Liver (tissue), 9 donors: ENCODE results near the gene R3HCC1L. TPM values are rescaled to one million over a fixed set of nuclear protein-coding genes. Genes with fewer than 3 reads are reported as not detected.
"Not testable (repeated sequence)": the region's sequence is repeated elsewhere in the genome, so short reads cannot be mapped to it uniquely, and the experiment has no call there.

ENCODE experiments used
- DNase-seq: peaks from one replicate; pipeline ENCODE4 v3.0.0-alpha.2; 2017; ENCODE audit warnings: low spot score
- H3K27ac ChIP-seq, 2 donors: one replicate each; pipeline ENCODE4 v1.7.0; 2013; ENCODE audit warnings: inconsistent platforms in 2 of 2, low read length in 2 of 2, control low read depth in 1 of 2, low read depth in 1 of 2, mild to moderate bottlenecking in 1 of 2
- H3K27me3 ChIP-seq, 4 donors: one replicate each; pipeline versions ENCODE4 v1.6.1 to v1.7.0; 2013; ENCODE audit warnings: low read length in 3 of 4, inconsistent platforms in 1 of 4, mild to moderate bottlenecking in 1 of 4, moderate library complexity in 1 of 4; ENCODE audit not compliant: control insufficient read depth in 4 of 4, insufficient read depth in 4 of 4
- H3K36me3 ChIP-seq, 4 donors: one replicate each; pipeline versions ENCODE4 v1.6.1 to v1.7.0; 2013; ENCODE audit warnings: low read length in 3 of 4, mild to moderate bottlenecking in 3 of 4, low read depth in 1 of 4, moderate library complexity in 1 of 4; ENCODE audit not compliant: control insufficient read depth in 4 of 4, insufficient read depth in 3 of 4
- H3K4me1 ChIP-seq, 4 donors: one replicate each; pipeline versions ENCODE4 v1.6.1 to v1.7.0; 2013; ENCODE audit warnings: low read length in 3 of 4, mild to moderate bottlenecking in 3 of 4, moderate library complexity in 1 of 4; ENCODE audit not compliant: control insufficient read depth in 4 of 4, insufficient read depth in 4 of 4
- H3K4me3 ChIP-seq, 3 donors: one replicate each; pipeline versions ENCODE4 v1.6.1 to v1.7.0; 2013; ENCODE audit warnings: low read length in 3 of 3, control low read depth in 1 of 3, low read depth in 1 of 3, mild to moderate bottlenecking in 1 of 3
- H3K9ac ChIP-seq, 2 donors: one replicate each; pipeline ENCODE4 v1.7.0; 2013; ENCODE audit warnings: low read length in 2 of 2, mild to moderate bottlenecking in 2 of 2, moderate library complexity in 2 of 2, control low read depth in 1 of 2, low read depth in 1 of 2
- H3K9me3 ChIP-seq, 4 donors: one replicate each; pipeline versions ENCODE4 v1.6.1 to v1.7.0; 2013; ENCODE audit warnings: low read length in 3 of 4; ENCODE audit not compliant: control insufficient read depth in 4 of 4
- ATF3 ChIP-seq: IDR thresholded peaks from 2 replicates; pipeline ENCODE4 v1.6.1; 2016; ENCODE audit warnings: antibody characterized with exemption
- EGR1 ChIP-seq, 2 donors: IDR thresholded peaks; 2 replicates each; pipeline ENCODE4 v1.6.1; 2016 to 2018; ENCODE audit warnings: antibody characterized with exemption in 2 of 2, low read depth in 2 of 2
- FOXA1 ChIP-seq: IDR thresholded peaks from 2 replicates; pipeline ENCODE4 v1.6.1; 2016; ENCODE audit warnings: antibody characterized with exemption
- GABPA ChIP-seq, 2 donors: IDR thresholded peaks in 1 of 2; conservative IDR thresholded peaks in 1 of 2; 2 replicates each; pipeline ENCODE4 v1.6.1; 2016; ENCODE audit warnings: antibody characterized with exemption in 2 of 2, mild to moderate bottlenecking in 1 of 2, moderate library complexity in 1 of 2
- HNF4A ChIP-seq, 2 donors: conservative IDR thresholded peaks; 2 replicates each; pipeline ENCODE4 v1.6.1; 2016; ENCODE audit warnings: antibody characterized with exemption in 2 of 2, mild to moderate bottlenecking in 2 of 2
- HNF4G ChIP-seq: IDR thresholded peaks from 2 replicates; pipeline ENCODE4 v1.6.1; 2016; ENCODE audit warnings: antibody characterized with exemption
- JUND ChIP-seq, 2 donors: IDR thresholded peaks; 2 replicates each; pipeline ENCODE4 v1.6.1; 2016; ENCODE audit warnings: antibody characterized with exemption in 2 of 2
- MAX ChIP-seq: IDR thresholded peaks from 2 replicates; pipeline ENCODE4 v1.6.1; 2016; ENCODE audit warnings: antibody characterized with exemption
- RAD21 ChIP-seq, 2 donors: IDR thresholded peaks; 2 replicates each; pipeline ENCODE4 v1.6.1; 2016; ENCODE audit warnings: antibody characterized with exemption in 2 of 2, mild to moderate bottlenecking in 2 of 2
- REST ChIP-seq: IDR thresholded peaks from 2 replicates; pipeline ENCODE4 v1.6.1; 2016; ENCODE audit warnings: antibody characterized with exemption, mild to moderate bottlenecking
- SP1 ChIP-seq: IDR thresholded peaks from 2 replicates; pipeline ENCODE4 v1.6.1; 2018; ENCODE audit warnings: antibody characterized with exemption, mild to moderate bottlenecking
- TAF1 ChIP-seq: conservative IDR thresholded peaks from 2 replicates; pipeline ENCODE4 v1.6.1; 2016; ENCODE audit warnings: antibody characterized with exemption, mild to moderate bottlenecking
- YY1 ChIP-seq: IDR thresholded peaks from 2 replicates; pipeline ENCODE4 v1.6.1; 2016; ENCODE audit warnings: antibody characterized with exemption, mild to moderate bottlenecking
- ZBTB33 ChIP-seq: IDR thresholded peaks from 2 replicates; pipeline ENCODE4 v1.6.1; 2016; ENCODE audit warnings: antibody characterized with exemption
- WGBS: extraction: QIAGEN DNeasy Blood & Tissue Kit; methylation state at CpG from one replicate; pipeline ENCODE4 v1.1.7; 2013; 5-methylcytosine and 5-hydroxymethylcytosine counted together
- polyA plus RNA-seq, 2 donors: library from polyadenylated mRNA; stranded (reverse) in 1 of 2; unstranded in 1 of 2; fragments of 200-250 nt in 1 of 2; fragments of >200 nt in 1 of 2; fragmentation: Nextera tagmentation in 1 of 2; extraction: Ambion mirVana in 1 of 2; gene quantifications; one replicate each; pipeline versions ENCODE4 v1.2.1 to v1.2.3, GENCODE V29; 2013 to 2015
- total RNA-seq, 2 donors: library from RNA; depleted of rRNA; stranded (reverse); fragments of >200 nt; gene quantifications; one replicate each; pipeline ENCODE4 v1.2.3, GENCODE V29; 2014
- donor health status: healthy.
- donor health status: healthy.
- donor health status: healthy.
- donor health status: healthy.
- donor health status: healthy.

R3HCC1L gene
- total and polyA plus RNA-seq, 4 donors, result 3.2 to 11.2 (median 7.4) TPM

GRCh38 chr10:98128802-98129201 is 5.7 kb upstream of the R3HCC1L start:
- no peak overlapping the region for H3K9ac ChIP-seq
- no peaks in the 10 kb centered on the region for H3K36me3 ChIP-seq
- H3K4me3 ChIP-seq, result no peak overlapping the region
- no peaks in the 10 kb centered on the region for H3K4me1 ChIP-seq
- DNase-seq, result no peak
- TF ChIP-seq HNF4G, result no peak
- no peak for TF ChIP-seq TAF1
- TF ChIP-seq MAX, result no peak
- no peak for TF ChIP-seq ATF3
- TF ChIP-seq ZBTB33, result no peak
- TF ChIP-seq YY1, result no peak
- no peak for TF ChIP-seq RAD21 (IDR thresholded peaks at IDR 0.05)
- no peaks in the 10 kb centered on the region for H3K9me3 ChIP-seq
- no peaks in the 10 kb centered on the region for H3K27me3 ChIP-seq
- H3K27ac ChIP-seq, result no peak overlapping the region
- WGBS, result 87% methylated on average over 6 of the region's 6 CpGs

GRCh38 chr10:98131619-98132018 is 2.8 kb upstream of the R3HCC1L start:
- H3K27me3 ChIP-seq, result no peaks in the 10 kb centered on the region
- H3K9me3 ChIP-seq, result no peaks in the 10 kb centered on the region
- TF ChIP-seq RAD21 (IDR thresholded peaks at IDR 0.05), result no peak
- peak overlapping the region in 1 of 2 donors; percentile 28 for H3K9ac ChIP-seq
- H3K4me3 ChIP-seq, result no peak overlapping the region
- WGBS, result 88% methylated on average over 3 of the region's 3 CpGs
- no peak overlapping the region for H3K27ac ChIP-seq
- no peaks in the 10 kb centered on the region for H3K36me3 ChIP-seq
- peaks cover 0 to 18% (median 9%) of the 10 kb centered on the region in 4 donors for H3K4me1 ChIP-seq
- no peak for DNase-seq

DNA sequence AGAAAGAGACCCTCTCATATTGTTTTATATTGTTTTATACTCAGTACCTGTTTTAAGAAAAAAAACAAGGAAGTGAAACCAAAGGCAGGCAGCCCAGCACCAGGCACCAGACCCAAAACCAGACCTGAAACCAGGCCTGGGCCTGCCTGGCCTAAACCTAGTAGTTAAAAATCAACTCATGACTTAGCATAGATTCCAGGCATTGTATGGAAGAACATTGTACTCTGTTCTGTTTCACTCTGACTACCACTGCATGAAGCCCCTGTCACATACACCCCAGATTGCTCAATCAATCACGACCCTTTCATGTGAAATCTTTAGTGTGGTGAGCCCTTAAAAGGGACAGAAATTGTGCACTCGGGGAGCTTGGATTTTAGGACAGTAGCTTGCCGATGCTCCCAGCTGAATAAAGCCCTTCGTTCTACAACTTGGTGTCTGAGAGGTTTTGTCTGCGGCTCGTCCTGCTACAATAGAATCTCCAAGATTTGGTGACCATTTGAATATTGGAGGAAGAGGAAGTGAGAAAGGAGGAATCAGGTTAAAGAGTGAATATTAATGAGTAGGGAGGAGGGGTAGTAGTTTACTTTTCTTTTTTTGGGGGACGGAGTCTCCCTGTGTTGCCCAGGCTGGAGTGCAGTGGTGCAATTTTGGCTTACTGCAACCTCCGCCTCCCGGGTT is 1.2 kb upstream of the R3HCC1L start:
- not testable (repeated sequence) for DNase-seq, H3K4me3 ChIP-seq, H3K27me3 ChIP-seq, H3K27ac ChIP-seq, H3K9ac ChIP-seq, H3K9me3 ChIP-seq, H3K36me3 ChIP-seq
- 96% methylated on average over 9 of the region's 9 CpGs for WGBS
- peaks cover under 1 to 18% (median 9%) of the 10 kb centered on the region in 4 donors for H3K4me1 ChIP-seq

DNA sequence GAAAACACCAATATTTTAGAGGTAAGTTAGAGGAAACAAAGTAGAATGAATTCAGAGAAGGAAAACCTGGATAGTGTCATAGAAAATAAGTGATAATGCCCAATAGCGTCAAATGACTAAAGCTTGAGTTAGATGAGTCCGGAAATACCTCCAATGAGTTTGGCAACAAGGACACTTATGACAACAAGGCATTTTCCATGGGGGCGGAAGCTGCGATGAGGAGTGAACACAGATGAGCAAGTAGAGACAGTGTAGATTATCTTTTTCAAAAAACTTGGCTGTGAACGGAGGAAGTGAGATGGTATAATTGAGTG is 383 bp upstream of the R3HCC1L start:
- WGBS, result 82% methylated on average over 5 of the region's 5 CpGs
- Histone ChIP-seq H3K4me1 (peaks cover 1 to 18% (median 9%) of the 10 kb centered on the region in 4 donors), H3K9ac (no peak overlapping the region)
- TF ChIP-seq FOXA1 (no peak), HNF4G (no peak), EGR1 (IDR thresholded peaks at IDR 0.05; ENCODE audit: low read depth in 2 of 2) (no peak), JUND (IDR thresholded peaks at IDR 0.05) (no peak), RAD21 (IDR thresholded peaks at IDR 0.05) (no peak), GABPA (IDR thresholded peaks at IDR 0.05 in 1 of 2, conservative IDR thresholded peaks at IDR 0.05 in 1 of 2) (no peak), MAX (no peak), SP1 (no peak), HNF4A (conservative IDR thresholded peaks at IDR 0.05) (no peak), REST (no peak), ZBTB33 (no peak)

More for the DNA sequence above, 383 bp upstream of the R3HCC1L start:
- Histone ChIP-seq H3K27me3 (no peaks in the 10 kb centered on the region), H3K4me3 (peak overlapping the region; percentile 70 to 87 (median 77)), H3K9me3 (no peaks in the 10 kb centered on the region), H3K27ac (peak overlapping the region; percentile 84 to 96), H3K36me3 (no peaks in the 10 kb centered on the region)
- DNase-seq, result no peak
